HG03159 (cell line): Measurements from ENCODE around the gene IRF4.
"Not testable (repeated sequence)": the region's sequence is repeated elsewhere in the genome, so short reads cannot be mapped to it uniquely, and the experiment has no call there.

Source experiments
- ATAC-seq: cut with Tn5 transposase; IDR thresholded peaks from one replicate; pipeline ENCODE4 v1.9.1; 2021; ENCODE audit warnings: mild to moderate bottlenecking, moderate library complexity; ENCODE audit not compliant: unreplicated experiment

The IRF4 gene

DNA sequence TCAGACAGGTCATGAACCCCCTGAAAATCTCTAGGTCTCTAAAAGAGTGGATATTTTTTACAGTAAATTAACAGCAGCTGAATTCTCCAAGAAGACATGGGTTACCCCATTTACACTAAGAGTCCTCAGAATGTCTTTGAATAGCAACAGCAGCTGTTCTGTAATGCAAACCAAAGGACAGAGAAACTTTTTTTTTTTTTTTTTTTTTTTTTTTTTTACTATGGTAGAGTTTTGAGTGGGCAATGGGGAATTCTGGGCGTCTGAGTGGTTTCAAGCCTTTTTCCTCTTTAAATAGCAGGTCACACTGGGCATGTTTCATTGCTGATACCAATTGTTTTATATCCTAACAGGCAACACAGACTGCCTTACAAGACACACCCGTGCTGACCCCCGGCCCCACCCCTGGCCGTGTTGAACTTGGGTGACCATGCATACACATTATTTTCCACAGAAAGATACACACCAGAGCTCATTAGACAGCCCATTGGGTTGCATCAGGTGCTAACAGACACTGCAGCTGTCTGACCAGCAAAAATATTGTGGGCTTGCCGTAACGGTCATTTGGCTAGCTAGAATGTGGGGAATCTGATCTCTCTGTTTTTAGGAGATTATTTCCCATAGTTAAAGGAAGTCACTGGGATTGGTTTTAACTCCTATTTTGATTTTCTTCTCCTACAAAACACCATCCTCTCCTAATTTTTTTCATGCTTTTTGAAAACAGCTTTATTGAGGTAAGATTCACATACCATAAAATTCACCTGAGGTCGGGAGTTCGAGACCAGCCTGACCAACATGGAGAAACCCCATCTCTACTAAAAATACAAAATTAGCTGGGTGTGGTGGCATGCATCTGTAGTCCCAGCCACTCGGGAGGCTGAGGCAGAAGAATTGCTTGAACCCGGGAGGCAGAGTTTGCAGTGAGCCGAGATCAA lies 26.7 kb upstream of the IRF4 start:
- ATAC-seq: no peak

DNA sequence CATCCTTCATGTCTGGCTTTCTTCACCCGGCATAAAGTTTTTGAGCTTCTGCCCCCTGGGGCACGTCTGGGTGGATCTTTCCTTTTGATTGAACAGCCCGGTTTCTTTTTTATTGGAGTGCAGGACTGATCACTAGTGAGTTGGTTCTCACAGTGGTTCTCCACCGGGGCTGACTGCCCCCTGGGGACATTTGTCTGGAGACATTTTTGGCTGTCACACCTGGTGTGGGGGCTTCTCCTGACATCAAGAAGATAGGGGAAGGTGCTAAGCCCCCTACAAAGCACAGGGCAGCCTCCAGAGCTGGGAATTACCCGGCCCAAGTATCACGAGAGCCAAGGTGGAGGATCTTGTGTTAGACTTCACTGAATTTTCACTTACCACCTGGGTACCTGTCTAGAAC lies 25.7 kb upstream of the IRF4 start:
- ATAC-seq: no peak

DNA sequence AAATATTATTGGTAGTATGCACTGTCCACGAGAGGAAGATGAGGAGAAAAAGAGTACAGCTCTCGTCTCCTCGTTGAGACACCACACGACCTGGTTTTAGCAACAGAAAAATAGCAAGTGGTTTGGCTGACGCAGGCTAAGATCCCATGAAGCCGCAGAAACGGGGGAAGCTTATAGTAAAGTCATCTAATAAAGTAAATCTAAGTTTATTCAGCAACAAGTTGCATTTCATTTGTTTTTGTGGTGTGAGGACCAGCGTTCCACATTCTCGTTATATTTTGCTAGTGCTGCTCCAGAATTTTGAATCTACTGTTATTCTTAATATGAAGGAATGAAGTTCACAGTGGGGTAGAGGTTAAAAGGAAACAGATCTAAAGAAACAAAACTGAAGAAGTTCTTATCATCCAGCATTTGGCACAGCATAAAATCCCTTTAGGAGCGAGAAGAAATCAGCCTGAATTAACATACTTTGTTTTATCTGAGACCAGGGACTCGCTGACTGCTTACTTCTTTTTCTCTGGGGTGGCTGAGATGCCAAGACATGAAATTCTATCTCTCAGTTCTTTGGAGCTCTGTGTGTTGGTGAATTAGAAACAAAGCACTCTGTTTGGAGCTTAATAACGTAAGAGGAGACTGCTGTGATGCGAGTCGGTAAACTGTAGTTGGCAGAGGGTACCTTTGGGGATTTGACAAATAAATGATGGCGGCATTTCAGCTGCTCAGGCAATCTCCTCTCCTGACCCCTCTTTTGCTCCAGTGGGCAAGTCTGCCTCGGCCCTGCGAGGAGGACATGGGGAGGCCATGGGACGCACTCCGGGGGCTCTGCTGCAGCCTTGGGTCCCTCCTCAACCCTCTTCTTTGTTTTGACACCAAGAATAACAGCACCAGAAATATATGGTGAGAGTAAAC lies 24.9 kb upstream of the IRF4 start:
- ATAC-seq: no peak

DNA sequence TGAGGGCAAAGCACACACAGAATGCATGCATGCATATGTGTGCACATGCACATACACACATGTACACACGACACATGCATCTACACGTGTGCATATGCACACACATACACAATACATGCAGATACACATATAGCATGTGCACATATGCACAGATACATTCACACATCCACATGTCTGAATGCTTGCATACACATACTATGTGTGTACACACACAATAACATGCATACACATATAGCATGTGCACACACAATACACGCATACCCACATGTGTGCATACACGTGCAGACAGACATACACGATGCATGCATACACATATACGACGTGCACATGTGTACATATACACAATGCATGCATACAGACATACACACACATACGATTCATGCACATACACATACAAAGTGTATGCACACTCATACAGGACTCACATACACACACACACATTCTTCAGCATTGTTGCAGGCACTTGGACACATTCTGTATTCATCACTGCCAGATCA lies 24.2 kb upstream of the IRF4 start:
- ATAC-seq: no peak

DNA sequence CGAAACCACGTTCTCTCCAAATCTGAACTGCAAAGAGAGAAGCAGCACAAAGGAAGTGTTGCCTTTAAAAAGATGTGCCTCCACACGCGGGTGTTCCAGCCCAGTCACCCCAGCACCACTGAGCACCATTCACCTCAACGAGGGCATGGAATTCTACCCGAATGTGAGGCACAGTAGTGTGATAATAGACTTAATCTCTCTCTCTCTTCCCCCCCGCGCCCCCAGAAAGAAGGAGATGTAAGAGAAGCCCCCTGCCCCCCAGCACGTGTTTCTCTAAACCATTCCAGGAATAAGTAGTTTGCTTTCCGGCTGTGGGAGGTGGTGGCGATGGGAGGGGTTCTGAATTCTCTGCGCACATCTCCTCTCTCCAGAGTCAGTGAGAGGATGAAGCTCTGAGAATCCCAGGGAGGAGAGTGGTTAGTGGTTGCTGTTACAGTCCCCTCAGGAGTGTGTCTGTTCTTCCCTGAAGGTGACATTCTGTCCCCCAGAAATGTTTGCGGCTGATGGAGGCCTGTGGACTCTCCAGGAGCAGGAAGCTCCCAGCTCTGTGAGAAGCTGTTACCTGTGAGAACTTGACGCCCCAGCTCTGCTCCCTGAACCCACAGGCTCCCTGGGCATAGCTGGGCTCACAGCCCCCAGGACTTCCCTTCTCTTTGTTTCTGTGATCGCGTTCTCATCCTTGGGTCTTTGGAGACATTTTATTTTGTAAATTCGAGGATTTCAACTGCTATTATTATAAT lies 23.5 kb upstream of the IRF4 start:
- ATAC-seq: no peak

DNA sequence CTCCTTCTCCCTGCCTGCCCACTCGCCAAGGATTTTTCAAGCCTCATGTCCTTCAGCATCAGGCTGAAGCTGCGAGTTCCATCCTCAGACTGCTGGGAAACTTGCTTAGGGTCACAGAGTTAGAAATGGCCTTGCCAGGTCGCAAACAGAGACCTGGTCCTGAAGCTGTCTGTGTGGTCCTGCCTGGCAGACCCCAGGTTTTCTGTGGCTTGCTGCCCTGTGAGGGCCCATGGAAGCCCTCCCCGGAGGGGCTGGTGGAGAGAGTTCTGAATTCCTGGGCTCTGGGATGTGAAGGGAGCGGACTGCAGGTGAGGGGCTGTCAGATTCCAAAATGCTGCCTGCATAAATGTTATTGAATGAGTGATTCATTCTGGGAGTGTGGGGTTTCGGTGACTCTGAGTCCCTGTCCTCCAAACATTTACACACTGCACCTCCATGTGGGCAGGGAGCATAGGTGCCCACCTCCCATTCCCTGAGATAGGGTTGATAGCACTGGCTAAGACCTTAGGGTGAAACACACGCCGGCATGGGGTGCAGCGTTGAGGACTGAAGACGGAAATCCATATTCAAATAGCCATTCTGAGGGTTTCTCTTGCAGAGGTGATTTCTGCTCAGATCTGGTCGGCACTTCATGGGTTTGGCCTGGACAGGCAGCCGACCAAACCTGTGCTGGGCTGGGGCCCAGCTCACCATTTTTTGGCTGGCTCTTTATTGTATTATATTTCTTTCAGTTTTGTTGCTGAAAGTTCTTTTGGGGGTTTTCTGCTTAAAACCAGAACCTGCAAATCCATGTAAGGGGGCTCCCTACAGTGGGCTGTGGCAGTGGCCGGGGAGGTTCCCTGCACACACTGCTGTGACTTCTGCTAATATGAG lies 21.8 kb upstream of the IRF4 start:
- ATAC-seq: no peak

DNA sequence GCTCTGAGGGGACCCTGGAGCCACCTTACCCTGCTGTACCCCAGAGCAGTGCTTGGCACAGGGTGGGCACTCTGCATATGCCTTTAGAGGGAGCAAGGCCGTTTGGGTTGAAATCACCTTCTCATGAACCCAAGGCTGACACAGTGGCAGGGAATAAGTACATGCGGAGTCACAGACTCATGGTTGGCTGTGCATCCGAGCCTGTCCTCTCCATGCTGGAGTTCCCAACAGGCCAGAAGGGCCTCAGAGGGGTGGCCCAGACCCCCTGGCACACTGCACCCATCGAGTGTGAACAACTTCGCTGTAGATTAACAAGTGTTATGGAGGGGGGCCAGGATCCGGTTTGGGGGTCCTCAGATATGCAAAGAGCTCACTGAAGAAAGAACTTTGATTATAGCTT lies 21.0 kb upstream of the IRF4 start:
- no peak for ATAC-seq

DNA sequence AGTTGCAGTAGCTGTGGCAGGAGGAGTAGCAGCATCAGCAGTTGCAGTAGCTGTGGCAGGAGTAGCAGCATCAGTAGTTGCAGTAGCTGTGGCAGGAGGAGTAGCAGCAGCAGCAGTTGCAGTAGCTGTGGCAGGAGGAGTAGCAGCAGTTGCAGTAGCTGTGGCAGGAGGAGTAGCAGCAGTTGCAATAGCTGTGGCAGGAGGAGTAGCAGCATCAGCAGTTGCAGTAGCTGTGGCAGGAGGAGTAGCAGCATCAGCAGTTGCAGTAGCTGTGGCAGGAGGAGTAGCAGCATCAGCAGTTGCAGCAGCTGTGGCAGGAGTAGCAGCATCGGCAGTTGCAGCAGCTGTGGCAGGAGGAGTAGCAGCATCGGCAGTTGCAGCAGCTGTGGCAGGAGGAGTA lies 19.7 kb upstream of the IRF4 start:
- not testable (repeated sequence) for ATAC-seq

DNA sequence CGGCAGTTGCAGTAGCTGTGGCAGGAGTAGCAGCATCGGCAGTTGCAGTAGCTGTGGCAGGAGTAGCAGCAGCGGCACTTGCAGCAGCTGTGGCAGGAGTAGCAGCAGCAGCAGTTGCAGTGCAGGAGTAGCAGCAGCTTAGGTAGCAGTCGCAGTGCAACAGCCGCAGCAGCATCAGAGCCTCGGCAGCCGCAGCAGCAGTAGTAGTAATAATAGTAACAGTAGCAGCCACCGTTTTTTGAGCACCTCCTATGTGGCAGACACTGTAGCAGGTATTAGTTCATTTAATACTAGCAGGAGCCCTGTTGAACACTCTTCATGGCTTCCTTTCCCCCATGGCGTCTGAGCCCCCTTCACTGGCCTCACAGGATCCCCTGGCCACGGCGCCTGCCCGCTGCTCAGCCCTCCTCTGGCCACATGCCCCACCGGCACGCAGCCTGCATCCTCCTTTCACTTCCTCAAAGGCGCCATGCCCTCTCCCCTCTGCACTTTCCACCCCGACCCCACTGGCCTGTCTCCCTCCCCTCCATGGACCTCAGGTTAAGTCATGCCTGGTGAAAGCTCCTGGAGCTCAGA lies 19.1 kb upstream of the IRF4 start:
- ATAC-seq: no peak

DNA sequence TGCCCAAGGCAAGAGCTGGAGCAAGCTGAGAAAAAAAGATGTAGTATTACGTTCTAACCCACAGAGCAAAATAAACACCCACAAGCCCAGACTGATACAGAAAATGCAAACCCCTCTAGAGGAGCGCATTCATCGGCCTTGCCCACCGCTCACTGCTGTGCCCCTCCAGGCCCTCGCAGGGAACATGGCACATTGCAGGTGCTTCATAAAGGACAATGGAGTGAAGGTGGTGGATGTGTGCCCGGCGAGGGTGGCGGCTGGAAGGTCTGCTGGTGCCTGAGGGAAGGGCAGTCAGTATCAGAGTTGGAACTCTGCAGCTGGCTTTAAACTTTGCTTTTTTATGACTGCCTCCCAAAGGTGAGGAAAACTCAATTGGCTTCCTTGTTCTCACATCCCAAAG lies 18.5 kb upstream of the IRF4 start:
- no peak for ATAC-seq

DNA sequence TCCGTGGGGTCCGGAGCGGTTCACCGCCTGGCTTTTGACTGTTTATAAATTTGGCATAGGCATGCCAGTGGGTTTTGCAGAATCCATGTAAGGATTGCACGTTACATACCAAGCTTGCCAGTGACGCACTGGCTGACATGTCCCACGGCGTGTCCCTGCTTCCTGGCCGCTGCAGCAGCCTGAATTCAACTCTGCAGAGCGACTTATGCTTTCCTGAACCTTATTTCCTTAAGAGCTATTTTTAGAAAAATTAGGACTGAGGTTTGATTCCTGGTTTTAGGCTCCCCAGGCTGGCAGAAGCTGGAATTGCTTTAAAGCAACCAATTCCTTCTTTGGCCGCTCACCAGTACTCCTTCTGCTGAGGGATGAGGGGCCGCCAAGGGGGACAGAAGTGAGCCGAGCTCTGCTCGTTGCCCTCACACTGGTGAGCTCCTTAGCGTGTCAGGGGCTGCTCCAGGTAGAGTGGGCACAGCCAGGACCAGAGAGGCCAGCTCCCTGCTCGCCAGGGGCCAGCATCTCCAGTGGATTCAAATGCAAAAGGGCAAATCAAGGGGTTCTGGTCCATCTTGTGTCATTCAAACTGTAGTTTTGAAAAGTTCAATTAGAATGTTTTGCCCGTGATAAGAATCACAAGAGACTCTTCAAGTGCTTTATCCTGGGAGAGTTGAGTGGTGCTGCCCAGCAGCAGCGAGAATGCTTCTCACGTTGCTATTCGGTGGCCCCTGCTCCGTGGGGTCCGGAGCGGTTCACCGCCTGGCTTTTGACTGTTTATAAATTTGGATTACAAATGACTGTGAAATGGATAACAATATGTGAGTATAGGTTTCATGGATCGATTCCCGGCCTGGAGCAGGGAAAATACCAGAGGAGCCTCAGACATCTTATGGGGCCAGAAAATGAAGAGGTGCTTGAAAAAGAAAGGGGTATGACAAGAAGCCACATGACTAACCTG lies 17.5 kb upstream of the IRF4 start:
- no peak for ATAC-seq

DNA sequence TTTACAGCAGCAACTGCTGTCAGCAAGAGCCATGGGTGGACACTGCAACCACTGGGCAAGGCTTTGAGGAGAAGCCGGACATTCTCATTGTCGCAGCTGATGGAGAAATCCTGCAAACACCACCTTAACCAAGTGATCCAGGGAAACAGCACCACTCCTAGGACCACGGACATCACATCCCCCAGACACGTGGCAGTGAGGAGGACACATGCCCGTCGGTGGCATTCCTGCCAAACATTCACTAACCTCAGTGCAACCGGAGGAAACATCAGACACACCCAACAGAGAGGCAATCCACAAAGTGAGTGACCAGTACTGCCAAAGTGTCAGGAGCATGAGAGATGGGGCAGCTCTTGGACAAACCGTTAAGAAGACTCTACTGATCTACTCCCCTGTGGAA lies 16.6 kb upstream of the IRF4 start:
- no peak for ATAC-seq

DNA sequence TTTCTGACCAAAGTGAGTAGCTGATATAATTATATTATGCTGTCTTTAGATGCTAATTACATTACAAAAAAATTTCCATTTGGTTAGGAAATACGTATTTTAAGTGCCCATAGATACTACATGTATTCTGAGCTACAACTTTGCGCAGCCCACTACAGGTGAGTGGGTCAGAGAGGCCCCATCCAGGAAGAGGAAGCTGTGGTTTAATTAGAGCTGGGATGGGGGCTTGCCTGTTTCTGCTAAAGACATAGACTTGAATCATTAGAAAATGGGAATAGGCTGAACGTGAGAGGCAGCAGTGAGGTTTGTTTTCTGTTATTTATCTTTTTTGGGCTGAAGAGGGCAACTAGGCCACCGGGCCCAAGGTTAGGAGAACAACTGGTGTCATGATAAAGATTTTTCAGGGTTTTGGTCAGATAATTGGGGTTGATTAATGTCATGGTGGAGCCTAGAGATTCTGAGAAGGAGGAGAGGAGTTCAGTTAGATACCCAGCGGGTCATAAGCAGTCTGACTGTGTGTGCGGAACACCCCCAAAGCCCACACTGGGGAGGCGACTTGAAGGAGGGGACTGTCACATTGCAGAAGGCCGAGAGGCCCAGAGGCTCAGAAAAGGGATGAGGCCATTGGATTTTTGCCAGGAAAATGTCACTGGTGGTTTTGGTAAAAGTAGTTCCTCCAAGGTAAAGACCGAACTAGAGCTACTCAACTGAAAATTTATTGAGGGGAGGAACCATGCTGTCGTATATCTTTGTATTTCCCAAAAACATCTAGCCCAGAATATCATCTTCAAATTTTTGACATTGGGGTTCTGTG lies 14.5 kb upstream of the IRF4 start:
- ATAC-seq: no peak

DNA sequence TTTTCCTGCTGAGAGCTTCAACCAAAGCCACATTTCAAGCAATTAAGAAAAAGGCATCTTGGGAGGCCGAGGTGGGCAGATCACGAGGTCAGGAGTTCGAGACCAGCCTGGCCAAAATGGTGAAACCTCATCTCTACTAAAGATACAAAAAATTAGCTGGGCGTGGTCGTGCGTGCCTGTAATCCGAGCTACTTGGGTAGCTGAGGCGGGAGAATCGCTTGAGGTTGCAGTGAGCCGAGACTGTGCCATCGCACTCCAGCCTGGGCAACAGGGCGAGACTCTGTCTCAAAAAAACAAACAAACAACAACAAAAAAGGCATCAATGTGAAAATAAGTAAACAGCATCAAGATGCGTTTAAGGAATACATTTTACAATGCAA lies 13.9 kb upstream of the IRF4 start:
- not testable (repeated sequence) for ATAC-seq

DNA sequence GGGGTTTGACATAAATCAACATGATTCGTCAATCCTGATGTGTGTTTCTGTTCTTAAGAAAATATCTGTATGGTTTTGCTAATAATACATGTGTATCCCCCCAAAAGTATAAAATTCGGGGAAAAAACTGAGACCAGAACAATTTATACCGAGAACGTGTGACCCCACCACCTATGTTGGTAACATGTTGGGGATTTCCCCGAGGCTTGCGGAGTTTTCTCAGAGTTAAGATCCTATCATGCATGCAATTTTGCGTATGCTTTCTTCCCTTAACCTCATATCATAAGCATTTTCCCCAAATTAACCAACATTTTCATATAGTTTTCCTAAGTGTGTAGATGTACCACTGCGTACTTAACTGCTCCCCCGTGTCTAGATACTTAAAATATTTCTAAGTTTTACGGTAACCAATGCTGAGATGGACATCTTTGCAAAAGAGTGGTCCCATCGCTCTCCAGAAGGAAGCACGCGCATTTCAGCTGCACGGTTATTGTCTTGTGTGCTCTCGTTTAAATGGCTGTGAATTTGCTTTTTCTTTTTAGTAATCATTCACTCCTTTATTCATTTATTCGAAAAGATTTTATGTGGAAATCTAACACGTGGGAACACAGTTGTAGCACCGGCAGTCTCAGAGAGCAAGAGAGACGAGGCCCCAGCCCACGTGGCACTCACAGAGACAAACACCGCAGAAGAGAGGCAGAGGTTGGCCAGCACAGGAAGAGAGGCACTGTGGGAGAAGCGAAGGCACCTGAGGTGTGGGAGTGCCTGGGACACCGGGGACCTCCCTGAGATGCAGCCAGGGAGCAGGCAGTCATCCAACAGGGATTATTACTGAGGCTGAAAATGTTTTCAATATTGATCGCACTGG lies 13.2 kb upstream of the IRF4 start:
- ATAC-seq: no peak

DNA sequence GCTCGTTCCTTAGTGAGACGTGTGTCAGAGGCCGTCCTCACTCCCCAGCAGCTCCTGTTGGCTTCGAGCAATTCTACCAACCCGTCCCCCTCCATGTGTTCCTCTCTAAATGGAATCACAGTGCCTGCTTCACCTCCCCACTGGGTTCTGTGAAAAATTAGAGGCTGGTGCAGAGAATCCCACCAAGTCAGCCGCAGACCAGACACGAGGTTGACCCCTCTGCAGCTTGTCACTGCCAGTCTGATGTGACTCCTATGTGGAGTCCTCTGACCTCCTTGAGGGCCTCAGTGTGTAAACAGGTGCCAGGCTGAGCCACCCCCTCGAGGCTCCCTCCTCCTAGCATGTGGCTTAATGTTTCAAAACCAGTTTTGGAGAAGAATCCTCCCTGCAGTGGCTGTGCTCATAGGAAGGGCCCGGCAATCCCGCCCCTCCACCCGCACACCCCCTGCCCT lies 12.6 kb upstream of the IRF4 start:
- no peak for ATAC-seq
